Non-pigmented ciliary epithelial cell (primary cell): ENCODE results near the gene IP6K2.
"Not testable (repeated sequence)": the region's sequence is repeated elsewhere in the genome, so short reads cannot be mapped to it uniquely, and the experiment has no call there.

Experiments
- DNase-seq: peaks from one replicate; pipeline ENCODE4 v3.0.0-alpha.2; 2010; ENCODE audit warnings: low read depth

The IP6K2 gene, protein sequence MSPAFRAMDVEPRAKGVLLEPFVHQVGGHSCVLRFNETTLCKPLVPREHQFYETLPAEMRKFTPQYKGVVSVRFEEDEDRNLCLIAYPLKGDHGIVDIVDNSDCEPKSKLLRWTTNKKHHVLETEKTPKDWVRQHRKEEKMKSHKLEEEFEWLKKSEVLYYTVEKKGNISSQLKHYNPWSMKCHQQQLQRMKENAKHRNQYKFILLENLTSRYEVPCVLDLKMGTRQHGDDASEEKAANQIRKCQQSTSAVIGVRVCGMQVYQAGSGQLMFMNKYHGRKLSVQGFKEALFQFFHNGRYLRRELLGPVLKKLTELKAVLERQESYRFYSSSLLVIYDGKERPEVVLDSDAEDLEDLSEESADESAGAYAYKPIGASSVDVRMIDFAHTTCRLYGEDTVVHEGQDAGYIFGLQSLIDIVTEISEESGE

DNA sequence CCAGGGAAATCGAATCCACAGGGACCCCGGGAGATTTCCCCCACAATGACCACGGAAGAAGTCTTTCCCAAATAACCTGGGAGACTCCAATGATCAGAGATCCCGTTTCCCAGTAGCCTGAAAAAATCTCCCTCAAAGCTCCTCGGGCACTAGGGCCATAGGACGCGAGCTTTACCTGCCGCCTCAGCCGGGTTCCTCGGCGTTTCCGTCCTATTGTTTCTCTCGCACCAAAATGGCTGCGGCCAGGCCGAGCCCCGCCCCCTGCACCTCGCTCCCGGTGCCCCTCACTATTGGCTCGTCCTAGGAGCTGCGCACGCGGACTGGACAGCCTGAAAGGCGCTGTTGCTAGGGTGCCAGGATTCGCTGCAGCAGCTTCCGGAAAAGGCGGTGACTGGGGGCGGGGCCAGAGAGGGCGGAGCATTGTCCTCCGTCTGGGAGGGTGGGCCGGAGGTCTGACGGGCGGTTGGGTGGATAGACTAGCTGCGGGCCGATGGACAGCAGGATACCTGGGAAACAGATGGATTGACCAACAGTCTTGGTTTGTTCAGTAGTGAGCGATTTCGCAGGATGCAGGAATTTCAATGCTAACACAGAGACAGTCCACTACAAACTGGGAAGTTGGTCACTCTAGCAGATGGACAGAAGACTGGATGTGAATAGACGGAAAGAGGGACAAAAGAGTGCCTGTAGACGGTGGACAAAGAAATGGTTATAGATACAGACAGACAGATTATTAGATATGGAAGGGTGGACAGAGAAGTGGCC lies at the start of gene IP6K2:
Gene IP6K2 (minus strand): TSS at position 240 of the 765 bp plus-strand sequence. CDS start 21,930 bp downstream, outside the sequence.
- DNase-seq: peak; percentile 88

DNA sequence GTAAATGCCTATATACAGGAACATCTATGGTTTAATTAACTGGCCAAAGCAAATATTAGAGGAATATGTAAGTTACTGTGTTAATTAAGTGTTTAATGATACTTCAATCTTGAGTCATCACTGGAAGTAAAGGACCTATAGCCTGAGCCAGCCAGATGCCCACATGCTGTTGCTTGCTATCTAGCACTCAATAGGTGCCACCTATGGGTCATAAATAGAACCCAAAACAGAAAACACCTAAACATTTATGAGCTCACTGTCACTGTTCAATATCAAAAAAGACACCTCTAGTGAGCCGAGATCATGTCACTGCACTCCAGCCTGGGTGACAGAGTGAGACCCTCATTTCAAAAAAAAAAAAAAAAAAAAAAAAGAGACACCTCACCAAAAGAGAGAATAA lies 48.4 kb upstream of the IP6K2 start:
- no peak for DNase-seq

DNA sequence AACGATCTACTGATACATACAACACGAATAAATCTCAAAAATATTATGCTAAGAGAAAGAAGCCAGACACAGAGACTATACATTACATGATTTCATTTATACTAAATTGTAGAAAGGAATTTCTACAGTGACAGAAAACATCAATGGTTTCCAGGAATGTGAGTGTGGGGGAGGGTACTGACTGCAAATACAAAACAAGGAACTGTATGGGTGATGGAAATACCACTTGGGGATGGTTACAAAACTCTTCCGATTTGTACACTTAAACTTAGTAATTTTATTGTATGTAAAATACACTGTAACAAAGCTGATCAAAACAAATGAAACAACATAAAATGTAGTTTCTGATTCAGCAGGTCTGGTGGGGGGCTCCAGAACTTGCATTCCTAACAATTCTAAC lies 45.8 kb upstream of the IP6K2 start:
- DNase-seq: no peak

DNA sequence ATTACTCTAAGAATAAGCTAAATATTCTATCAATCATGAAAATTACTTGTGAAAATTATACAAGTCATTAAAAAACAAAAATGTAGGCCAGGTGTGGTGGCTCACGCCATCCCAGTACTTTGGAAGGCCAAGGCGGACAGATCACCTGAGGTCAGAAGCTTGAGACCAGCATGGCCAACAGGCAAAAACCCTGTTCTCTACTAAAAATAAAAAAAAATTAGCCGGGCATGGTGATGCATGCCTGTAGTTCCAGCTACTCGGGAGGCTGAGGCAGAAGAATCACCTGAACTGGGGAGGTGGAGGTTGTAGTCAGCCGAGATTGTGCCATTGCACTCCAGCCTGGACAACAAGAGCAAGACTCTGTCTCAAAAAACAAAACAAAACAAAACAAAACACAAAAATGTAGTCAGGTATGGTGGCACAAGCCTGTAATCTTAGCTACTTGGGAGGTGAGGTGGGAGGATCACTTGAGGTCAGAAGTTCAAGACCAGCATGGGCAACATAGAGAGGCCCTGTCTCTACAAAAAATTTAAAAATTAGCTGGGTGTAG lies 43.0 kb upstream of the IP6K2 start:
- DNase-seq: not testable (repeated sequence)

DNA sequence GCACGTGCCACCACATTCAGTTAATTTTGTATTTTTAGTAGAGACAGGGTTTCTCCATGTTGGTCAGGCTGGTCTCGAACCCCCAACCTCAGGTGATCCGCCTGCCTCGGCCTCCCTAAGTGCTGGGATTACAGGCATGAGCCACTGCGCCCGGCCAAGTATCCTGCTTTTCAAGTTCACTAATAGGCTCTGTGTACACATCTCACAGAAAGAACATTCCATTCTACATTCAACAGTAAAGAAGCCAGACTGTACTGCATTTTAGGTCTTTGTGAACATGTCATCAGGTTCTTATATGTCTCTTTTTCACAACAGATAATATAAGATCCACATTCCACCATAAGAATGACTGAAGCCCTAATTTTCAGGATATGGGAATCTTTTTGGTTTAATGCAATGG lies 42.5 kb upstream of the IP6K2 start:
- DNase-seq: not testable (repeated sequence)

DNA sequence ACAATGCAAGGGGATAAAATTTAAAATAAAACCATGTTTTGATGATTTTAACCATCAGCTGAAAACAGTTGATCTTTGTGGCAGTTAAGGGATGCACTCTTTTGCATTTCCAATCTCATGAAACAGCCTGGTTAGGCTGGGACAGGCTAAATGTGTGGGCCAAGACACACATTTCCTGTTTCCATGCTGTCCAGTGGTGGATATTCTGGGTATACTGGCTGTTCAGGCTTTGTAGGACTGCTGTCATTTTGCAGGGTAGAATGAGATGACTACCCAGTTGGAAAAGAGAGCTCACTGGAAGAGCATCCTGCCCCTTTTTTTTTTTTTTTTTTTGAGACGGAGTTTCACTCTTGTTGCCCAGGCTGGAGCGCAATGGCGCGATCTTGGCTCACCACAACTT lies 42.0 kb upstream of the IP6K2 start:
- no peak for DNase-seq

DNA sequence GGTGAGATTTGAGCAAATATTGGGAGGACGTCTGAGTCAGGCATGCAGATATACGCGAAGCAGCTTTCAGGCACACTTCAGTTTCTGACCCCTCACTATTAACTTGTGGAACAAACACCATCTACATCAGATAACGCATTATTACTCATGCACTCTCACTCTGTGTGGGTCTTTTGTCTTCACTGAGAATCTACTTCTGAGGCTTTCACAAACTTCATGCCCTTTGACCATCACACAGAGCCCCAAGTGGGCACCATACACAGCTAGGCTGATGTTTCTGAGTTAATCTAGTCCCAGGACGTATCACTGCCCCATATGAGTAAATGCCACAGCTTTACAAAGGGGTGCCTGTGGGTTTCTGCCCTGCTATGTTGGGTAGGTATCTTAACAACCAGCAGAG lies 39.6 kb upstream of the IP6K2 start:
- DNase-seq: no peak

DNA sequence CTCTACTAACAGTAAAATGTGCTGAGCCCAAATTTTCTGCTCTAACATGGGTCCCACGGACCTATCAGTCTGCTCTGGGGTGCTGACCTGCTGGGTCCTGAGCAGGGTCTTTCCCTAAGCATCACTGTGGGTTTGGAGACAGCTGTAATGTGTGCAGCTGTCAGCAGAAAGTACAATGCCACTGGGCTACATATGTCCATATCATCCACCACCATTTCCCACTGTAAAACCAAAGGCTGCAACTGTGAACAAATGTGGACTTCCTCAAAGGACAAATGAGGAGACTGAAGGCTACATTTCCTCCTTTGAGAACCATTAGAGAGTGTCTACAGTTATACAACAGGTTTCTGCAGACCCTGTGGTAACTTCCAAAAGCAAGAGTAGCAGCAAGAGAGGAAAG lies 33.8 kb upstream of the IP6K2 start:
- DNase-seq: no peak

DNA sequence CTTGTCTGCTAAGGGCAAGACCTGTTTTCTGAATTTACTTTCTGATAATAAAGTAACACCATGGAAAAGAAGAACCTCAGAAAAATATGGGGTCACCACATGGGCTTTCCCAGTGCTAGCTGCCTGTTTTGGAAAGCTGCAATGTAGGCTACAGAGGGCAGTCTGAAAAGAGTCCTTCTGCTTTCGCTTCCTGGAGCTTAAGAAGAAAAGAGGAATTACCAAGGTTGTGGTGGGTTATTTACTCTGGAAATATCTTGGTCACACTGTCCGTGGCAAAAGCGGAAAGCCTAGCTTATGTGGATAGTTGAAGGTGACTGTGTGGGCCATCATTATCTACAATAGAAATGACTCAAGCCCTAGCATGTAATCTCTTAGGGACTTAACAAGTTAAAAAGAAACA lies 31.7 kb upstream of the IP6K2 start:
- DNase-seq: no peak

DNA sequence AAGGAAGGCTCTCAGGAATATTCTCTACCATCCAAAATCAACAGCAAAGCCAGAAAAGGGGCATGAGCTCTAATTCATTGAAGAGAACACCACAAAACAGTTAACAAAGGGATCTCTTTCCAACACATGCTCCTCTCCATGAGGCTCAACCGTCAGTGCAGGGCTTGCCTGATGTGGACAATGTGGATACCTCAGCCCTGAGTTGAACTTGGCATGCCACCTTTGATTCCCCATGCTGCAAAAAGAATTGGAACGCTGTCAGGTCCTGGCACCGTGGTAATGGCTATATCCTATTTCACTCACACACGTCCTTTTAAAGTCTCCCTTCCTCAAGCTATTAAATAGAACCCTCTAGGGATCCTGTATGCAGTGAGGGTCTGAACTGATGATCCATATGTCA lies 30.7 kb upstream of the IP6K2 start:
- DNase-seq: no peak

DNA sequence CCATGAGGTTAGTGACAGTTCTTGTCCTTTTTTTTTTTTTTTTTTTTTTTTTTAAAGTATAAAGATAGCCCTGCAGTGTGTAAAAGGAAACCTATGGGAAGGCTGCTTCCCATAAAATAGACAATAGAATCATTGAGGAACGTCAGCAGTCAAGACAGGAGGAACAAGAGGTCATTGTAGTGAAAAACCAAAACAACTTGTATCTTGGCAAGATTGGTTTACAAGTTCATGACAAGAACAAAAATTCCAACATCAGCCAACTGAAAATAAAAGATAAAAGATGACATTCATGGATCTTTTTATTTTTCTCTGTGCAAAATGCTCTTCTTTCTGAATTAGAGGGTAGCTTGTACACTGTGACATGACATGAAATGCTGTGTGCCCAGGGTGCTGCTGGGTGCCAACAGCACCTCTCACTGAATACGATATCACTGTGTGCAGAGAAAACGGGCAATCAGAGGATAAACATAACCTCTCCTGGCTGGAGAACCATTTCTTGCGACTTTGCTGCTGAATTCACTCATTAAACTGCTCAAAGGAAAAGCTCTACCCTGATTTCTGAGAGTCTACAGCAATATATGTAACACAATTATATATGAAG lies 30.1 kb upstream of the IP6K2 start:
- no peak for DNase-seq

DNA sequence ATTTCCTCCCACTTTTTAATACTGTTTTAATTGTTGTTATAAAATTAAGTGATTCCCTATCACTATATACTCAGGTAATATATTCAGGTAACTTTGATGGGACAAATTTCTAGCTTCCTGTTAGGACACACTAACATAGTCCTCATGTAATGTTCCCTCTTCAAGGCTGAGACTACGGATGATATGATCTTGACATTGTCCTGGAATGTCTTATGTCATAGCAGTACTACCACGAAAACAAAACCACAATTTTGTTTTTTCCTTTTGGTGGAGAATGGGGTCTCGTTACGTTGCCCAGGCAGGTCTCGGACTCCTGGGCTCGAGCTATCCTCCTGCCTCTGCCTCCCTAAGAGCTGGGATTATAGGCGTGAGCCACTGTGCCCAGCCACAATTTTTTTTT lies 26.8 kb upstream of the IP6K2 start:
- no peak for DNase-seq

DNA sequence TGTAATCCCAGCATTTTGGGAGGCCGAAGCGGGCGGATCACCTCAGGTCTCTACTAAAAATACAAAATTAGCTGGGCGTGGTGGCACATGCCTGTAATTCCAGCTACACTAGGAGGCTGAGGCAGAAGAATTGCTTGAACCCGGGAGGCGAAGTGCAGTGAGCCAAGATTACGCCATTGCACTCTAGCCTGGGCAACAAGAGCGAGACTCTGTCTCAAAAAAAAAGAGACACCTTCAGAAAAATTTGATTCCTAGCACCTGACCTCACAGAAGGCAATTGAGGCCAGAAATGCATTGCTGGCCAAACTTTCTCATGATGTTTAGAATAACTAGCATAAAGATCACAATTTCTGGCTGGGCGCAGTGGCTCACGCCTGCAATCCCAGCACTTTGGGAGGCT lies 24.2 kb upstream of the IP6K2 start:
- DNase-seq: not testable (repeated sequence)

DNA sequence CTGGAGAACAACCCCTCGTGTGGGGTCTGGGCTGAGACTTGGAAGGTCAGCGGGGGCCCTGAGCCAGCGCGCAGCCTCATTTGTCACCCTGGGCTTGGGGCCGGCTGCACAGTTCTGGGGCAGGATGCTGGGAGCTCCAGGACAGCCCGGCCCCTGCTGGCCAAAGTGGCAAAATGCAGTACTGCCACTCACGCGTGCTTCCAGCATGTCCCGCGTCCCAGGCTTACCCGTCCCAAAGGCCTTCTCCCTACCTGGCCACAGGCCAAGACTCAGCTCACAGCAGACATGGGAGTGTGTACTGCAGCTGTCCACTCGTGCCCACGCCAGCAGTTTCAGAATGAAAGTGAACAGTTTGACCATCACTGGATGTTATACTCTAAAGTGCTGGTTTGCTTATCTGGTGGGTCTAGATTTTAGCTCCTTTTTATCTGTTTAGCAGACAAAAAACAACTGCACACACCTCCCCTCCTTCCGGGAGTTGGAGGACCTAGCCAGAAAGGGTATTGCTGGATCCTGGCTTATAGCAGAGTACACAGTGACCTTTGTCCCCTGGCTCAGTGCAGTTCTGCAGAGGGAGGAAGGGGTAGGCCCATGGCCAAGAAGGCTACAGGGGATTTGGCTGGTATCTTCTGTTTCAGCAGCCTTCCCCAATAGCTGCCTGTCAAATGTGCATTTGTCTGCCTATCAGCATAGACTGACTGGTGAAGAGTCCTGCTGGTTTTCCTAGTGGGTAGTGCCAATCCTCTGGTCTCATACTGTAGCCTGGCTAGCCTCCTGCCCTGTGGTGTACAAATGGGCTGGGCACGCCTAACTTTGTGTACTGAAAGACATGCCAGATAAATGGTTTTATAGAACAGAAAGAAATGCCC lies 23.2 kb upstream of the IP6K2 start:
- DNase-seq: peak; percentile 13

DNA sequence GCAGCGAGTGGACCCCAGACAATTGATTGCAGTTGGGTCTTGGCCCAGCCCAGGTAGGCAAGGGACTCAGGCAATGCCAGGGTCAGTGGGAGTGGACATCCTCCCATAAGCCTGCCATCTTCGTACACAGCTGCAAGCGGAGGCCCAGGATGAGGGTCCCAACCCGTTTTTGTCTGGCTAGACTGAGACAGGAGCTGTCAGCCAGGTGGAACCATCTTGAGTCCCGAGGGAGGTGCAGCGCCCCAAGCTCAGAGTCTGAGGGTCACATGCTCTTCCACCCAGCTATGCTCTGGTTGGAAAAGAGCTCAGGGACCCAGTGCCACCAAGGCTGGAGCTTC lies 22.6 kb upstream of the IP6K2 start:
- DNase-seq: no peak

DNA sequence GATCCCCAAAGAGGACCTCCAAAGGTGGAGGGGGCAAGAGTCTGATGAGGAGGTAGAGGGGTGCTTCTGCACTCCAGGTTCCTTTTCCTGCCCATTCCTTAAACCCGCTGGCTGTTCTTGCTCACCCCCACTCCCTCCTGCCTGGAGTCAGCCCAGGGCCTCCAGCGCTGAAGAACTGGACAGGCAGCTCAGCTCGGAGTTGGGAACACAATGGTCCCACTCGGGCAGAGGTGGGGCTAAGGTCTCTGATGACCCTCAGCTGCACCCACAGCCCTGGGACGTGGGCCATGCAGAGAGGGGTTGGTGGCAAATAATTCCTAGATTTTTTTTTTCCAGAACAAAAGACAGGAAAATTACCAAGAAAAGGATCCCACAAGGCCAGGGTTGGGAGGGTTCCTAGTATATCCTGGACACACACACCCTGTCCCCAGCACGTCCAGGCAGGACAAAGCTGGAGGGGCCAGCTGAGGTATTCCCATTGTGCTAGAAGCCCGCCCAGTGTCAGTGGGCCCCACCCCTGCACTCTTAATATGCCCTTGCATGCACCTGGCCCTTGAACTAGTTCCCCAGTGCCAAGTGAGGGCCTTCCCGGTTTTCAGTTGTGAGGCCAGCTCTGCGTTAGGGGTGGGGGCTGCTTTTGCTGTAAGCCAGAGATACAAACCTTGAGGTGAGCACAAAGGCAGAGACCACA lies 22.1 kb upstream of the IP6K2 start:
- no peak for DNase-seq

DNA sequence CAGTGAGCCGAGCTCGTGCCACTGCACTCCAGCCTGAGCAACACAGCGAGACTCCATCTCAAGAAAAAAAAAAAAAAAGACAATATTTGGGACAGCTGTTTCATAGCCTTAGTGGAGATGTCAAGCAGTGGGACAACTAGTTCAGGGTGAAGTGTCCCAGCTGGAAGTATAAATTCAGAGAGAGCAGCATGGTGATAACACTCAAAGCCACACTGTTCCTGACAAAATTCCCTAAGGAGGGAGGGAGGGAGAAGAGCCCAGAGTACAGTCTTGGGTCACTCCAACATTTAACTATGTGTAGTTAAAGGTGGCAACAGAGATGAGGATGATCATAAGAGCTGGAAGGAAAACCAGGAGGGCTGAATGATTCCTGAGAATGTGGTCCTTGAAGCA lies 21.1 kb upstream of the IP6K2 start:
- no peak for DNase-seq

DNA sequence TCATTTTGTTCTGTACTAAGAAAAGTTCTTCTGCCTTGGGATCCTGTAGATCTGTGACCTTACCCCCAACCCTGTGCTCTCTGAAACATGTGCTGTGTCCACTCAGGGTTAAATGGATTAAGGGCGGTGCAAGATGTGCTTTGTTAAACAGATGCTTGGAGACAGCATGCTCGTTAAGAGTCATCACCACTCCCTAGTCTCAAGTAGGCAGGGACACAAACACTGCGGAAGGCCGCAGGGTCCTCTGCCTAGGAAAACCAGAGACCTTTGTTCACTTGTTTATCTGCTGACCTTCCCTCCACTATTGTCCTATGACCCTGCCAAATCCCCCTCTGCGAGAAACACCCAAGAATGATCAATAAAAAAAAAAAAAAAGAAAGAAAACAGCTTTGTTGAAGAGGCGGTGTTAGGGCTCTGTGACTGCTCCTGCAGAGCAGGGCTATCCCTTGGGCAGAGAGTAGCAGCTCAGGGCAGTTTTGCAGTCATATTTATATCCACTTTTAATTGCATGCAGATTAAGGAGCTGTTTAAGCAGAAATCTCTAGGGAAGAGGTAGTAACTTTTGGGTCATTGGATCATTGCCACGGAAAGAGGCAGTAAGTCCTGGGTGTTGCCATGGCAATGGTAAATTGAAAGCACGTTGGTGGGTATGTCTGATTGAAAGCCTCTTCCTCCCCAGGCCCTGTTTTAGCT lies 18.2 kb upstream of the IP6K2 start:
- not testable (repeated sequence) for DNase-seq

DNA sequence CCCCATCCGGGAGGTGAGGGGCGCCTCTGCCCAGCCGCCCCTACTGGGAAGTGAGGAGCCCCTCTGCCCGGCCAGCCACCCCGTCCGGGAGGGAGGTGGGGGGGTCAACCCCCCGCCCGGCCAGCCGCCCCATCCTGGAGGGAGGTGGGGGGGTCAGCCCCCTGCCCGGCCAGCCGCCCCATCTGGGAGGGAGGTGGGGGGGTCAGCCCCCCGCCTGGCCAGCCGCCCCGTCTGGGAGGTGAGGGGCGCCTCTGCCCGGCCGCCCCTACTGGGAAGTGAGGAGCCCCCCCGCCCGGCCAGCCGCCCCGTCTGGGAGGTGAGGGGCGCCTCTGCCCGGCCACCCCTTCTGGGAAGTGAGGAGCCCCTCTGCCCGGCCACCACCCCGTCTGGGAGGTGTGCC lies 17.5 kb upstream of the IP6K2 start:
- not testable (repeated sequence) for DNase-seq

DNA sequence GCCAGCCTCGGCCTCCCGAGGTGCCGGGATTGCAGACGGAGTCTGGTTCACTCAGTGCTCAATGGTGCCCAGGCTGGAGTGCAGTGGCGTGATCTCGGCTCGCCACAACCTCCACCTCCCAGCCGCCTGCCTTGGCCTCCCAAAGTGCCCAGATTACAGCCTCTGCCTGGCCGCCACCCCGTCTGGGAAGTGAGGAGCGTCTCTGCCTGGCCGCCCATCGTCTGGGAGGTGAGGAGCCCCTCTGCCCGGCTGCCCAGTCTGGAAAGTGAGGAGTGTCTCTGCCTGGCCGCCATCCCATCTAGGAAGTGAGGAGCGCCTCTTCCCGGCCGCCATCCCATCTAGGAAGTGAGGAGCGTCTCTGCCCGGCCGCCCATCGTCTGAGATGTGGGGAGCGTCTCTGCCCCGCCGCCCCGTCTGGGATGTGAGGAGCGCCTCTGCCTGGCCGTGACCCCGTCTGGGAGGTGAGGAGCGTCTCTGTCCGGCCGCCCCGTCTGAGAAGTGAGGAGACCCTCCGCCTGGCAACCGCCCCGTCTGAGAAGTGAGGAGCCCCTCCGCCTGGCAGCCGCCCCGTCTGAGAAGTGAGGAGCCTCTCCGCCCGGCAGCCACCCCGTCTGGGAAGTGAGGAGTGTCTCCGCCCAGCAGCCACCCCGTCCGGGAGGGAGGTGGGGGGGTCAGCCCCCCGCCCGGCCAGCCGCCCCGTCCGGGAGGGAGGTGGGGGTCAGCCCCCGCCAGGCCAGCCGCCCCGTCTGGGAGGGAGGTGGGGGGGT lies 16.9 kb upstream of the IP6K2 start:
- DNase-seq: not testable (repeated sequence)
